Endothelial cell of hepatic sinusoid (primary cell): Measurements from ENCODE around the gene RTN1.

Experiments used
- in situ Hi-C: cut with HindIII; loops from 2 replicates; pipeline ENCODE4 v1.10.0; 2017; ENCODE audit warnings: low sequenced_read_pairs

Gene RTN1

GRCh38 chr14:59870277-59871165 lies at the start of gene RTN1:
RTN1 (minus strand) TSS chr14:59870776; CDS start chr14:59870630, 146 bp downstream.
- in situ Hi-C loops = no loop called here

- in situ Hi-C loops = no loop called here
These were observed 49.8 kb upstream of the RTN1 start for GRCh38 chr14:59920378-59920683.

GRCh38 chr14:59919570-59920377 lies 49.2 kb upstream of the RTN1 start, which contains the start of gene LRRC9:
LRRC9 (plus strand) TSS chr14:59920144.
- in situ Hi-C loops = no loop called here

- in situ Hi-C loops = no loop called here
These were observed 48.4 kb upstream of the RTN1 start for GRCh38 chr14:59918824-59919569.

GRCh38 chr14:59913187-59913586 lies 42.6 kb upstream of the RTN1 start:
- in situ Hi-C loops = no loop called here

- in situ Hi-C loops = no loop called here
These were observed 41.9 kb upstream of the RTN1 start for GRCh38 chr14:59912443-59912842.

- in situ Hi-C loops = no loop called here
These were observed 34.6 kb upstream of the RTN1 start for GRCh38 chr14:59905188-59905587.

- in situ Hi-C loops = no loop called here
These were observed 33.6 kb upstream of the RTN1 start for GRCh38 chr14:59904184-59904583.

GRCh38 chr14:59900556-59900955 lies 30.0 kb upstream of the RTN1 start:
- in situ Hi-C loops = no loop called here

GRCh38 chr14:59897757-59898383 lies 27.3 kb upstream of the RTN1 start:
- in situ Hi-C loops = loop anchor here (5.0 kb wide), 2 partner anchors 64 to 106 kb away; no protein-coding TSS in a partner anchor

- in situ Hi-C loops = loop anchor here (5.0 kb wide), 2 partner anchors 67 to 103 kb away; no protein-coding TSS in a partner anchor
These were observed 25.1 kb upstream of the RTN1 start for GRCh38 chr14:59895721-59896120.

- in situ Hi-C loops = no loop called here
These were observed 20.1 kb upstream of the RTN1 start for GRCh38 chr14:59890676-59891075.

GRCh38 chr14:59882957-59883356 lies 12.4 kb upstream of the RTN1 start:
- in situ Hi-C loops = no loop called here

- in situ Hi-C loops = no loop called here
These were observed 555 bp upstream of the RTN1 start for GRCh38 chr14:59871166-59871495.

GRCh38 chr14:59869381-59870255 lies 958 bp downstream of the RTN1 start:
- in situ Hi-C loops = no loop called here

GRCh38 chr14:59868021-59868420 lies 2.6 kb downstream of the RTN1 start:
- in situ Hi-C loops = no loop called here

- in situ Hi-C loops = no loop called here
These were observed 6.6 kb downstream of the RTN1 start for GRCh38 chr14:59863806-59864525.

GRCh38 chr14:59857328-59857727 lies 13.2 kb downstream of the RTN1 start:
- in situ Hi-C loops = no loop called here

GRCh38 chr14:59852350-59852749 lies 18.2 kb downstream of the RTN1 start:
- in situ Hi-C loops = no loop called here
